PFSK-1 (cell line): Measurements from ENCODE around the gene RPS24.

Experiments used
- FOXP2 ChIP-seq: optimal IDR thresholded peaks from 2 replicates; pipeline ENCODE3; 2011; ENCODE audit warnings: borderline replicate concordance, control low read depth, inconsistent platforms; ENCODE audit not compliant: insufficient read depth; ENCODE audit errors: extremely low read length, extremely low read depth
- POLR2AphosphoS5 ChIP-seq: IDR thresholded peaks from 2 replicates; pipeline ENCODE4 v1.6.1; 2012; ENCODE audit warnings: low read depth, mild to moderate bottlenecking, control low read depth, low read length, moderate library complexity
- SIN3A ChIP-seq: IDR thresholded peaks from 2 replicates; pipeline ENCODE4 v1.6.1; 2012; ENCODE audit warnings: mild to moderate bottlenecking, low read length, moderate library complexity, borderline replicate concordance; ENCODE audit not compliant: insufficient read depth
- TAF1 ChIP-seq: IDR thresholded peaks from 2 replicates; pipeline ENCODE4 v1.6.1; 2012; ENCODE audit warnings: low read length, control low read depth, borderline replicate concordance; ENCODE audit not compliant: insufficient read depth
- TF ChIP-seq, protein P1 (sequence below), 2 experiments: IDR thresholded peaks; 2 replicates each; pipeline versions ENCODE4 v1.6.1 to v1.8.0; 2011 to 2012; ENCODE audit warnings: low read depth in 2 of 2, low read length in 2 of 2, control low read depth in 1 of 2, inconsistent platforms in 1 of 2, mild to moderate bottlenecking in 1 of 2, moderate library complexity in 1 of 2; ENCODE audit not compliant: insufficient read depth in 1 of 2

Gene RPS24

GRCh38 chr10:78023741-78024140 lies 9.9 kb upstream of the RPS24 start:
- TF ChIP-seq SIN3A: no peak
- TF ChIP-seq FOXP2: no peak
- no peak for TF ChIP-seq POLR2AphosphoS5
- TF ChIP-seq TAF1: no peak
- TF ChIP-seq, protein P1, sequence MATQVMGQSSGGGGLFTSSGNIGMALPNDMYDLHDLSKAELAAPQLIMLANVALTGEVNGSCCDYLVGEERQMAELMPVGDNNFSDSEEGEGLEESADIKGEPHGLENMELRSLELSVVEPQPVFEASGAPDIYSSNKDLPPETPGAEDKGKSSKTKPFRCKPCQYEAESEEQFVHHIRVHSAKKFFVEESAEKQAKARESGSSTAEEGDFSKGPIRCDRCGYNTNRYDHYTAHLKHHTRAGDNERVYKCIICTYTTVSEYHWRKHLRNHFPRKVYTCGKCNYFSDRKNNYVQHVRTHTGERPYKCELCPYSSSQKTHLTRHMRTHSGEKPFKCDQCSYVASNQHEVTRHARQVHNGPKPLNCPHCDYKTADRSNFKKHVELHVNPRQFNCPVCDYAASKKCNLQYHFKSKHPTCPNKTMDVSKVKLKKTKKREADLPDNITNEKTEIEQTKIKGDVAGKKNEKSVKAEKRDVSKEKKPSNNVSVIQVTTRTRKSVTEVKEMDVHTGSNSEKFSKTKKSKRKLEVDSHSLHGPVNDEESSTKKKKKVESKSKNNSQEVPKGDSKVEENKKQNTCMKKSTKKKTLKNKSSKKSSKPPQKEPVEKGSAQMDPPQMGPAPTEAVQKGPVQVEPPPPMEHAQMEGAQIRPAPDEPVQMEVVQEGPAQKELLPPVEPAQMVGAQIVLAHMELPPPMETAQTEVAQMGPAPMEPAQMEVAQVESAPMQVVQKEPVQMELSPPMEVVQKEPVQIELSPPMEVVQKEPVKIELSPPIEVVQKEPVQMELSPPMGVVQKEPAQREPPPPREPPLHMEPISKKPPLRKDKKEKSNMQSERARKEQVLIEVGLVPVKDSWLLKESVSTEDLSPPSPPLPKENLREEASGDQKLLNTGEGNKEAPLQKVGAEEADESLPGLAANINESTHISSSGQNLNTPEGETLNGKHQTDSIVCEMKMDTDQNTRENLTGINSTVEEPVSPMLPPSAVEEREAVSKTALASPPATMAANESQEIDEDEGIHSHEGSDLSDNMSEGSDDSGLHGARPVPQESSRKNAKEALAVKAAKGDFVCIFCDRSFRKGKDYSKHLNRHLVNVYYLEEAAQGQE (IDR thresholded peaks at IDR 0.05; ENCODE audit: insufficient read depth in 1 of 2, low read depth in 2 of 2, low read length in 2 of 2): no peak

- TF ChIP-seq TAF1 (no peak), POLR2AphosphoS5 (no peak), FOXP2 (no peak), SIN3A (no peak)
- TF ChIP-seq, protein P1 (IDR thresholded peaks at IDR 0.05; ENCODE audit: insufficient read depth in 1 of 2, low read depth in 2 of 2, low read length in 2 of 2): no peak
Measured at GRCh38 chr10:78025685-78026364, 7.8 kb upstream of the RPS24 start.

DNA sequence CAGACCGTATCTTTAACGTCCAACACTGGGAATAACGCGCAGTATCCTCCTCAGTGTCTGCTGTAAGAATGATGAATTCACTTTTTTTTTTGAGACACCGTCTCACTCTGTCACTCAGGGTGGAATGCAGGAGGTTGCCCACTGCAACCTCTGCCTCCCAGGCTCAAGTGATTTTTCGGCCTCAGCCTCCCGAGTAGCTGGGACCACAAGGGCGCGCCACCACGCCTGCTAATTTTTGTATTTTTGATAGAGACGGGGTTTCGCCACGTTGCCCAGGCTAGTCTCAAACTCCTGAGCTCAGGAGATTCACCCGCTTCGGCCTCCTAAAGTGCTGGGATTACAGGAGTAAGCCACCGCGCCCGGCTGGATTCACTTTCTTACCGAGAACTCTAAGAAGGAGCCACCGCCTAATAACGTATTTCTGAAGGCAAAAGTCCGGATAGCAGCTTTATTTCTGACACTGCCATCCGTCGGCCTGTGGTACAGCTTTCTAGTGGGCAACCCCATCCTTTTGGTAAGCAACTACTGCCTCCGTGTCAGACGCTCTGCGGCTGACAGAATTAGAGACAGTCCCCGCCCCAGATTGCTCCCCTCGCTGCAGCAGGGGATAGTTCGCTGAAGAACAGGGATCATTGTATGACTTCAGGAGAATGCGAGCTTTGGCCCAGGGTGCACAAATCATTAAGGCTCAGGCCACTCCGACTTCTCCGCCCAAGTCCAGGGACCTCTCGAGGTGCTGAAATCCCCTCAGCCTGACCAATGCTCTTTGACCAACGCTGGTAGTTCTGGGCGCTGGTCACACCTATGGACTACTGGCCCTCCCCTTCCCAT lies 5.0 kb upstream of the RPS24 start:
- TF ChIP-seq SIN3A (no peak), POLR2AphosphoS5 (no peak), TAF1 (no peak), FOXP2 (no peak)
- TF ChIP-seq, protein P1 (IDR thresholded peaks at IDR 0.05; ENCODE audit: insufficient read depth in 1 of 2, low read depth in 2 of 2, low read length in 2 of 2): no peak

- TF ChIP-seq POLR2AphosphoS5 (peak; percentile 71), FOXP2 (peak; percentile 38), SIN3A (peak; percentile 92; the same call in 1 of the 2 replicates), TAF1 (peak; percentile 59; the same call in 1 of the 2 replicates)
- TF ChIP-seq, protein P1 (IDR thresholded peaks at IDR 0.05; ENCODE audit: insufficient read depth in 1 of 2, low read depth in 2 of 2, low read length in 2 of 2): 0 out of 4 replicates have a peak, but pooled peaks of 1 of the 2 experiments have one; percentile 46
Measured at GRCh38 chr10:78029269-78030226, 4.1 kb upstream of the RPS24 start, which contains the start of gene POLR3A. Gene POLR3A (minus strand): TSS chr10:78029515. CDS start chr10:78029407, 108 bp downstream.
